Liver (tissue), 5 donors: ENCODE results near the gene RHOV. TPM values are rescaled to one million over a fixed set of nuclear protein-coding genes. Genes with fewer than 3 reads are reported as not detected.

Source experiments
- polyA plus RNA-seq, 2 donors: library from polyadenylated mRNA; stranded (reverse) in 1 of 2; unstranded in 1 of 2; fragments of 200-250 nt in 1 of 2; fragments of >200 nt in 1 of 2; fragmentation: Nextera tagmentation in 1 of 2; extraction: Ambion mirVana in 1 of 2; gene quantifications; one replicate each; pipeline versions ENCODE4 v1.2.1 to v1.2.3, GENCODE V29; 2013 to 2015
- small RNA-seq: library from RNA; depleted of rRNA; stranded (forward); fragments of <200 nt; gene quantifications from one replicate; pipeline ENCODE3, GENCODE V24; 2014
- total RNA-seq, 2 donors: library from RNA; depleted of rRNA; stranded (reverse); fragments of >200 nt; gene quantifications; one replicate each; pipeline ENCODE4 v1.2.3, GENCODE V29; 2014
- donor health status: healthy.
- donor health status: healthy.
- donor health status: healthy.

RHOV gene
- total and polyA plus RNA-seq, 4 donors, result 0.05 TPM; not detected in 3

Small RNA genes within 50 kb of the gene (small RNA-seq; reads per million reads assigned to genes)
- not detected for gene AC025166.1

Other genes with a start within 250 kb of the RHOV start
- 10 to 100 TPM in 1 of 2 donors, under 1 TPM in 1; 0.25 to 11.3 TPM for gene RAD51, start 179.1 kb downstream of the RHOV start, total RNA-seq
- under 1 TPM; 0.51 to 0.87 TPM for gene RAD51, start 179.1 kb downstream of the RHOV start, polyA plus RNA-seq
- 10 to 100 TPM; 27.5 to 32.5 TPM for gene RMDN3, start 119.0 kb downstream of the RHOV start, total RNA-seq
- 10 to 100 TPM; 27.8 to 33.8 TPM for gene RMDN3, start 119.0 kb downstream of the RHOV start, polyA plus RNA-seq
- 10 to 100 TPM; 50.5 to 58.7 TPM for gene GCHFR, start 110.2 kb downstream of the RHOV start, total RNA-seq
- 100 to 1,000 TPM; 178 to 229 TPM for gene GCHFR, start 110.2 kb downstream of the RHOV start, polyA plus RNA-seq
- under 1 TPM; 0.19 to 0.92 TPM for gene C15orf62, start 104.3 kb downstream of the RHOV start, total RNA-seq
- under 1 TPM; 0.43 to 0.75 TPM for gene C15orf62, start 104.3 kb downstream of the RHOV start, polyA plus RNA-seq
- gene ZFYVE19, start 67.1 kb downstream of the RHOV start, total RNA-seq, result 10 to 100 TPM; 10.4 to 41.2 TPM
- gene ZFYVE19, start 67.1 kb downstream of the RHOV start, polyA plus RNA-seq, result 10 to 100 TPM; 18.4 to 21.0 TPM
- 10 to 100 TPM in 1 of 2 donors, 1 to 10 TPM in 1; 10.0 to 13.8 TPM for gene DNAJC17, start 66.8 kb downstream of the RHOV start, total RNA-seq
- 10 to 100 TPM; 25.9 to 32.5 TPM for gene DNAJC17, start 66.8 kb downstream of the RHOV start, polyA plus RNA-seq
- not detected for gene PPP1R14D, start 45.5 kb downstream of the RHOV start, total RNA-seq
- not detected for gene PPP1R14D, start 45.5 kb downstream of the RHOV start, polyA plus RNA-seq
- 1 to 10 TPM; 1.2 to 2.6 TPM for gene SPINT1, start 30.2 kb downstream of the RHOV start, total RNA-seq
- gene SPINT1, start 30.2 kb downstream of the RHOV start, polyA plus RNA-seq, result 1 to 10 TPM; 1.6 to 2.2 TPM
- gene VPS18, start 20.2 kb upstream of the RHOV start, total RNA-seq, result 10 to 100 TPM in 1 of 2 donors, 1 to 10 TPM in 1; 9.8 to 15.3 TPM
- 10 to 100 TPM in 1 of 2 donors, 1 to 10 TPM in 1; 3.4 to 10.8 TPM for gene VPS18, start 20.2 kb upstream of the RHOV start, polyA plus RNA-seq
- gene DLL4, start 55.1 kb upstream of the RHOV start, total RNA-seq, result 1 to 10 TPM; 3.5 to 3.8 TPM
- 1 to 10 TPM; 2.1 to 2.5 TPM for gene DLL4, start 55.1 kb upstream of the RHOV start, polyA plus RNA-seq
- 1 to 10 TPM in 1 of 2 donors, under 1 TPM in 1; 0.19 to 1.0 TPM for gene CHAC1, start 79.2 kb upstream of the RHOV start, total RNA-seq
- 1 to 10 TPM; 1.2 to 3.5 TPM for gene CHAC1, start 79.2 kb upstream of the RHOV start, polyA plus RNA-seq
- gene INO80, start 242.0 kb upstream of the RHOV start, total RNA-seq, result 10 to 100 TPM; 14.1 to 19.7 TPM
- 1 to 10 TPM; 3.2 to 4.7 TPM for gene INO80, start 242.0 kb upstream of the RHOV start, polyA plus RNA-seq